MM.1S (cell line): ENCODE results near the gene PALD1.

Source experiments
- CTCF ChIP-seq: fragments of 300-600 bp; sonication (generic); IDR thresholded peaks from 2 replicates; pipeline ENCODE4 v1.5.1; 2016; ENCODE audit warnings: antibody characterized with exemption, low read length, mixed read lengths
- EZH2 ChIP-seq: fragments of 300-600 bp; sonication (generic); optimal IDR thresholded peaks from 2 replicates; pipeline ENCODE3; 2017; ENCODE audit warnings: low read depth, mild to moderate bottlenecking, antibody characterized with exemption, low read length, mixed read lengths
- EZH2phosphoT487 ChIP-seq: fragments of 300-600 bp; sonication (generic); IDR thresholded peaks from 2 replicates; pipeline ENCODE4 v1.6.1; 2018; ENCODE audit warnings: antibody characterized with exemption, low read length

GRCh38 chr10:70592746-70593512 lies 114.4 kb downstream of the PALD1 start:
- TF ChIP-seq CTCF (no peak), EZH2 (no peak), EZH2phosphoT487 (no peak)
